ENCODE measurements around the gene SPRED1.

Gene SPRED1

DNA sequence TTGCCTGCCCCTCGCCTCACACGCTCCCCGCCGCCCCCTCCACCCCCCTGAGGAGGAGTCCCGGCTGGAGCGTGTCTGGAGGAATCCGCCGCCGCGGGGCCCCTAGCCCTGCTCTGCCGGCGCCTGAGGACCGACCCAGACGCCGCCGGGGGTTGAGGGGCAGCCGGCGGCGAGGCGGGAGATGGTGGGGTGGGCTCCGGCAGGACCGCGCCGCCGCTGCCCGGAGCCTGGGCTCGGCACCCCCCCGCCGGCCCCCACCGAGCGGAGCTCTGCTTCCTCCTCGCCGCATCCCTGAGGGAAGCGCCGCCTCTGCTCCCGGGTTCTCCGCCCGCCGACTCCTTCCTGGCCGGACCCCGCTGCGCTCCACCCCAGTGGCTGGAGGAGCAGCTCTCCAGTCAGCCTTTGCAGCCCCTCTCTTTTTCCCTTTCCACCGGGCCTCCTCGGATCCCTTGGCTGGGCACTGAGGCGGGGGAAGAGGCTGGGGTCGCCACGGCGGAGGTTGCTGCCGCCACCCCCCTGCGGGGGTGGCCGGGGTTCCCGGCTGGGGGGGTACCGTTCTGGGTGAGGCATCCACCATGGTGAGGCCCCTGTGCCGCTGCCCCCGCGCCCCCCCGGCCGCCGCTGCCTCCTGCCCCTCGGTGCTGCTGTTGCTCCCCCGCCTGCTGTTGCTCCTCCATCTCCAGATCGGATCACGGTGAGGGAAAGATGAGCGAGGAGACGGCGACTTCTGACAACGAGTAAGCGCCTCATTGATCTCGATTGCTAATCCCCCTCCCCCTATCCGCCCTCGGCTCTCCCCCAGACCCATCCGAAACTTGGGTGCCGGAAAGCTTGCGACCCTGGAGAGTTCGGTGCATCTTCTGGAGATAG lies at the start of gene SPRED1:
Gene SPRED1, plus strand, starts transcription at position 356 of the 870 bp plus-strand sequence. Its CDS starts 350 bp downstream, at position 706.
- no peak for DNase-seq

DNA sequence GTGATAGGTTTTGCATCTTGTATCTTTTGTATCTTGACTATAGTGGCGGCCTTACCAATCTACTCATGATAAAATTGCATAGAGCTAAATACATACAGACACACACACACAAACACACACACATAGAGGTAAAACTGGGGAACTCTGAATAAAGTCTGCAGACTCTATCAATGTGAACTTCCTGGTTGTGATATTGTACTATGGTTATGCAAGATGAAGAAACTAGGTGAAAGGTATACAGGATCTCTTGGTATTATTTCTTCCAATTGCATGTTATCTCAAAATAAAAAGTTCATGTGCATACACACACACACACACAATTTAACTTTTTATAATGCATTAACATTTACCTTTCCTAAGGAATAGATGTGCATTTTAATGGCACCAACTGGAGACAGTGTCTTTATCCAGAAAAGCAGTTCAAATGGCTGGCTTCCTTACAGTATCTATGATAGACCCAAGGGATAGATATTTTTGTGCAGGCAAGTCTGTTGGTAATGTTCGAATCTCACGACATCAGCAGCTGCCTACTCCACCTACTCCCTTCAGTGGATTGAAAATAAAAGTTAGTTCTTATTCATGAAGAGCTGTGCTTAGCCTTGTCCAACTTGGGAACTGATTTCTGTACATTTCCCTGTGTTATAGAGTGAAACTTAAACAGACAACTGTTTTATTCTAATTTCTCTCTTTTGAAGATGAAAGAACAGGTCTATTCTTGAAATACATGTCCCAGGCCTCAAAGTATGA lies 46.9 kb upstream of the SPRED1 start:
- DNase-seq: no peak

DNA sequence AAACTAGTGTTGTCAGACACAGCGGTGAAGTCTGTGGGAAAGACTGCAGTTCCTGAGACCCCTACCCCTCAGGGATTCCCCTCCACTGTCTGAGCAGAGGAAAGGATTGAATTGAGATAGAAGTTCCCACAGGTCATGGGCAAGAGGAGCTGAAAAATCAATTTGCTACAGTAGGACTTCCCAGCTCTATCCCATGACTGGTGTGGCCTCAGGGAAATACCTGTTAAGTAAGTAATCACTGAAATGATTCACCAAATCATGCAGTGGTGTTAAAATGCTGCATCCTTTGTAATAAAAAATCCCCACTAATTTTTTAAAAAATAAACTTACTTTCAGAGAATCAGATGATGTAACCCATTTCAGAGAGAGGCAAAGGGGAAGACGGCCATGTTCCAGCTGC lies 45.0 kb upstream of the SPRED1 start:
- no peak for DNase-seq

DNA sequence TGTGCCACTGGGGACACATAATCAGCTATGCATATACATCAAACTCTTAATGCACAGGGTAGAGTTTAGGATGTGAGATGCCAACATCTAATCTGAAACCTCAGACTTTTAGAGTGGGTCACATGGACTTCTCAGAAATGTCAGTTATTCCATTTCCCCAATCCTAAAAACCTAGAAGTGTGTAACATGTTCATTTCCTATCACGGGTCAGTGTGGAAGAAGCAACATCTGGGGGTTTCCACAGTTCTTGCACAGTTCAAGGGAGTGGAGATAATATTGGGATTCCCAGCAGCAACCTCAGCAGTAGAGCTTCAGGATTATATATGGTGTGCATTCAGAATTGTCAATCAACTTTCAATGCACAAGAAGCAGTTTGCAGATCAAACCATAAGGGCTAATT lies 44.4 kb upstream of the SPRED1 start:
- no peak for DNase-seq

DNA sequence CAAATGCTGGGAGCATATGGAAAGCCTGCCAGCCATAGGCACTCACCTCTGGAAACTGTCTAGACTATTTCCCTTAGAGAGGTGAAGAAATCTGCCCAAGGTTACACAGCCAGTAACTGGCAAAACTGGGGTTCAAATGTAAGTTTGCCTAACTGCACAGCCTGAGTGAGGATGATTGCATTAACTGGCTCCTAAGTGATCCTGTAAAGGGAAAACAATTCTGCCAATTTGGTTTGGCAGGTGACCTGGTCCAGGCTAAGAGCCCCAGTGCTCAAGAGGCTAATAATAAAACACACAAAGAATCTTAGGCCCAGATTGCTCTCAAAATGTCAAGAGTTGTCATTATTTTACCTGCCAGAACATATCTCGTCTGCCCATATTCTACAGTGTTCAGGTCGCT lies 43.9 kb upstream of the SPRED1 start:
- DNase-seq: no peak

DNA sequence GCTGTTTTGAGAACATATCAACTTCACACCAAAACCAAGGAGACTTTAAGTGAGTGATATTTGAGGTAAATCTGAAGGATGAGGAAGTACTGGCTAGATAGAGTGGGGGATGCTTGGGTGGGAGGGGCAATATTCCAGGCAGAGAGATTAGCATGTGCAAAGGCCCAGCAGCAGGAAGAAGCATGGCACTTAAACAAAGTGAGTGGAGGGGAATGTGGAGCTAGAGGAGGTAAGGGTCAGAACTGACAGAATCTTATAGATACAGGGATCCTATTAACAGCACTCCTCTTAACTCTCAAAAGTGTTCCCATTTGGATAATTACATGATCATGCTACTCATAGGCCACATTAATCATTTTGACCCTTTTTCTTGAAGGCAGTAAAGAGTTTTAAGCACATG lies 41.4 kb upstream of the SPRED1 start:
- no peak for DNase-seq

DNA sequence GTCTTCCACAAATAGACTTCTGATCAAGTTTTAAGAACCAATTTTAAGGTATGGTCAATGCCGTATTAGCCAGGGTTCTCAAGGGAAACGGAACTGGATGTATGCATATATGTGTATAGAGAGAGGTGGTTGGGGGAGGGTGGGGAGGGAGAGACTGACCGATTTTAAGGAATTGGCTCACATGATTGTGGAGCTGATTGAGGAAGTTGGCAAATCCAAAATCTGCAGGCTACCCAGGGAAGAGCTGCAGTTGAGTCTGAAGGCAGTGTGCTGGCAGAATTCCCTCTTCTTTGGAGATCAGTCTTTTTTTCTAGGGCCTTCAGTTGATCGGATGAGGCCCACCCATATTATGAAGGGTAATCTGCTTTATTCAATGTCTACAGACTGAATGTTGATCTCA lies 40.8 kb upstream of the SPRED1 start:
- no peak for DNase-seq

DNA sequence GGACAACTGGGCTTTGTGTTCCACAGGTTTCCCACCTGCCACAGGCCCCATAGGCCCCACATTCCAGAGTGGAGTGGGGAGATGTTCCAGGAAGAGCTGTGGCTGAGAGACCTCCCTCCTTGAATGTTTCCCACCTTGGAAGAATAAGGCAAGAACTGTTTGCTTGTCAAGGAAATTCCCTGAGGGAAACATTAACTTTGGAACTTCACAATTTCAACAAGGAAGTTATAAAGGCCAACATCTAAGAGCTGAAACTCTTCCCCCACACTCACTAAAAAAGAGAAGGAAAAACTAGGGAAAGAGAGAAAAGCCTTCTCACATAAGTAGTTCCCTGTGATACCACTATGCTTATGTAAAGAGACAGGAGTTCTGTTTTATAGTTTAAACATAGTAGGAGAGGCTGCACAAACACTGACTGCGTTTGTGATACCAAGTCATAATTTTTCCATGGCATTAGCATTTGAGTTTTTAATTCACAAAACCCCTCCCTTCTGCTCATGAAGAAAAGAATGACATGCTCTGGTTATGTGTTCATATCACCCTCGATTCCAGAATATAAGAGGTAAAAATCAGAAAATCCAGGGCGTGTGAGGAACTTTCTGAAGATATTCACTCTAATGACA lies 39.8 kb upstream of the SPRED1 start:
- no peak for DNase-seq

DNA sequence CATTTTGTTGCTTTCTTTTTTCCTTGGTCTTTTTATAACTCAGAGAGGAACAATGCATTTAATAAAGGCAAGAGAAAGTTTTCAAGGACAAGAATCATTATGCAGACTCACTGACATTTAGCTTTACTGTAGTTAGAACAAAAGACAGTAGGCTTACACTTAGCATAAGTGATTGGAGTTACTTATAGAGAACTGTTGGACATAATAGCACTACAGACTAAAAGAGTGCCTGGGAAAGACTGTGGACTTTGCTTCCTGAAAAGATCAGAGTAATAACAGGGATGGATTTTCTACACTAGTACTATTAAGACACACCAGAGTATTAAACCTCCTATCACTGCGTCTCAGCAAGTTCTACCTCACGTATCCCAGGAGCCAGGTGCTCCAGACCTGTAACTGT lies 39.3 kb upstream of the SPRED1 start:
- DNase-seq: no peak

DNA sequence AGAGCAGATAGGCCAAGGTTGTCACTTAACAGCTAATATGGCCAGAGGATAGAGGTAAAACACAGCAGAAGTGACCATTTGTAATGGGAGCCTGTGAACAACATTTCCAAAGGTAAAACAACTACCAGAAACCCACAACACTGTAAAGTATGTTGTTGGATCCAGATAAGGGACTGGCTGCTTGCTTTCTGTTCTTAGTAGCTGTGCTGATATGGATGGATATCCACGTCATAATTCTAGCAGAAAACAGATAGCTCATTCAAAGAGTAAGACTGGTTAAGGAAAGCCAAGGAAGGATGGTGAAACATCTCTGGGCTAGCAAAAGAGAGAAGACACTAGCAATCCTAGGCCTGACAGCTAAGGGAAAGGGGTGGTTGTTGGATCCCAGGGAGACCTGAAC lies 36.9 kb upstream of the SPRED1 start:
- DNase-seq: no peak

DNA sequence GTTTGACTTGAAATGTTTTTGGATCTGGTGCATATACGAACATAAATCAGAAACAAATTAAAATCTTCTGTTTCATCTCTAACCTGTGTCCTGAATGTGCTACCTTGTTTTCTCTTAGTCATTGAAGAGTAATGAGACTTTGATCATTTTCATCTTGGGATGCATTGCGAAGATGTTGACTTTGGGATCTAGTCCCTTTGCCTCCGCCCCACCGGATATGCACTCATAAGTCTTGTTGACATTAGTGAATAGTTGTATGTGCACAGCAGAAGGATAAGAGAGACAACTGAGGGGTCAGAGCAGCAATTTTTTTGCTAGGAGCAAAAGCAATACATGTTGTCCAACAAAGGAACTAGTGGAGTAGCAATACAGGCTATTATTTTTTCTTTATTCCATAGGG lies 35.9 kb upstream of the SPRED1 start:
- no peak for DNase-seq

DNA sequence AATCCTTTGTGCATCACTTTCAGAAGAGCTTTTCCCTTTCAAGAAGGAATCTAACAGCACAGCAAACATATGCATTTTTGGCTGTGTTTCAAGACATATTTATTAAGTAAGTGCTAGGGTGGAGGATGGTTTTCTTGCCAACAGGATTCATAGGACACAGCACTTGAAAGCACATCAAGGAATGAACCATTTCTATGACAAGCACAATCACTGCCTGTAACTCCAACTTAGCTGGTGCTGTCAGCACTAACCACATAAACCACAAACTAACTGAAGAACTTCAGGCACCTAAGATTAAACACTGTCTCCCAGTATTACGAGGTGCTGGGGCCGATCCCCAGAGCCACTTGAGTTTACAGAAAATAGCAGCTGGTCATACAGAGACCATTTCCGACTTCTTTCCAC lies 35.4 kb upstream of the SPRED1 start:
- no peak for DNase-seq

DNA sequence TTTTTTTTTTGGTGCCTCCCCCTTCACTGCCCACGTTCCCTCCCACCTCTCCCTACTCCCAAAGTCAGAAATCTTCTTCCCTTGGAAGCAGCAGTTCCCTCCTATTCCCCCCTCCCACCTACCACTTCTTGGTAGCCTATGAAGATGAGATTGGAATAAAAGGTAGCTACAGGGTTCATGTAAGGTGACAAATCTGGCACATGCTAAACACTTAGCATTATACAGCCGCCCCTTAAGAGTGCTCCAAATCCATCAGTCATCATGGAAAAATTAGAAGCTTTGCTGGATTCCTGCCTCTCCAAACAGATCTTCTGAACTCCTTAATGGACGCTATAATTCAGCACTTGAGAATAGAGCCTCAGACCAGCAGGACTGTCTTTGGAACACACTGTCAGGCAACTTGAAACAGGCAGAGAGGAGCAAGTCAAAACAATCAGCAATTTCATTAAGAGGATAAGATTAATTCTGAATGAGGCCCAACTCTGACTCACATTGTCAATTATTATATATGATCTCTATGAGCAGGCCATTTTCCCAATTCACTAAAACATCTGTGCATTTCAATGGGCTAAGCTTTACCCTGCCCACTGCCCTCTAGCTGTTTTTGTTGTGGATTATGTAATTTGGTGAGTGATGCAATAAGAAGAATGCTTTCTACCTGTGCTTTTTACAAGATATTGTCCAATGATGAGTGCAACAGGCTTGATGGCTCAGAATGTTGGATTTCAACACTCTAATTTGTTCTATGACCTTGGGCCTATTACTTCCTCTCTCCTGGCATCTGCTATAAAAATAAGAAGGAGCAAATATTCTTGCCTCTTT lies 34.6 kb upstream of the SPRED1 start:
- DNase-seq: no peak

DNA sequence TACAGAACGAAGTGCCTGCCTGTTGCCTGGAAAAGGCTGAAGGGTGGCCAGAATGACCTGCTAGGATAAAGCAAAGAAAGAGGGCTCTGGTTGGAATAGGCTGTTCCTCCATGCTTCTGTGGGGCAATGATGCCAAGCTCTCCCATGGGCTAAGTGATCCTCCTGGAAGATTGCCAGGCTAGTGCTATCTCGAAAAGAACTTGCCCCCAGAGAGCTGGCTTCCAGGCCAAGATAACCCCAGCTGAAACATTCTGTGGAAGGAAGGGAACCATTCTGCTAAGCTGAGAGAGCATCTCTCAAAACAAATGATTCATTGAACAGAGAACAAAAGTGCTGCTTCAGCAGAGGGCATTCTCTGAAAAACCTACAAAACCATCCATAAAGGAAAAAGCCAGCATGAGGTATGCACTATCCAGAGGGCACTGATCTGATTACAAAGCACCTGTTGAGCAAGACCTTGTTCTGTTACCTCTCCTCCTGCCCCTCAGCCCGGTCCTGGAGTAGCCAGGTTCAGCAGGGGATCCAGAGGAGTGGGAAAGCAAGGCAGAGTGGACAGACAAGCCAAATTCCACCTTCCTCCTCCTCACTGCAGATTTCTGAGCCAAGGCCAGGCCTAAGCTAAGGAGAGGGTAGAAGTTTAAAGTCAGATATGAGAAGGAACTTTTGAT lies 31.9 kb upstream of the SPRED1 start:
- DNase-seq: no peak

DNA sequence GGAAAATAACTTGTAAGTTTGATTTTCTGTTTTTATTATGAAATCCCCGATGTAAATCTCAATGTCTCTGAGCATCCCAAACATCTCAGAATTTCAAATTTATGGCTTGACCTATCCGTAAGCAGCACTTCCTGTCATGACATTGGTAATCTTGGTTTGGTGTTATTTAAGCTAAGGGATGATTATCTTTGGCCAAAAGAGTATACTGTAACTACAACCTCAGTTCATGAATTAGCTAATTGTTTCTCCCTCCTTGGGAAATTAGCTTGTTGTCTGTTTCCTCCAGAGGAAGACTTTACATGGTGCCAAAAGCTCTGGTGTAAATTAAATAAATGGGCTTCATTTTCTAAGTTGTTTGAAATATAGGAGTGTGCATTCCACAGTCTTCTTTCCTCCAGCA lies 28.1 kb upstream of the SPRED1 start:
- no peak for DNase-seq

DNA sequence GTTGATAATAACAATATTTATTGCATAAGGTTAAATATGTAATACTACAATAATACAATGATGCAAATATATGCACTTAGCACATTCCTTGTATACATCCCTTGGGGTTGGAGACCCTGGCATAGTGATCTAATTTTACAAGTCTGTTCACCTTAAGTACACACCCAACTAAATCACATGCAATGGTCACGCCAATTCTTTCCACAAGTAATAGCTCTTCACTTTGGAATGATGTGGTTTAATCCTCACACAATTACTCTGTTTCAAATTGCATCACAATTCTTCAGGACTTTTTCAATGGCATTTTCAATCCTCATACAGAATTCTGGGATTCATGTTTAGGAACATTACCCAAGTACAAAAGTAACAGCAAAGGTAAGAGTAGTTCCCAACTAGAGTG lies 27.3 kb upstream of the SPRED1 start:
- DNase-seq: no peak

DNA sequence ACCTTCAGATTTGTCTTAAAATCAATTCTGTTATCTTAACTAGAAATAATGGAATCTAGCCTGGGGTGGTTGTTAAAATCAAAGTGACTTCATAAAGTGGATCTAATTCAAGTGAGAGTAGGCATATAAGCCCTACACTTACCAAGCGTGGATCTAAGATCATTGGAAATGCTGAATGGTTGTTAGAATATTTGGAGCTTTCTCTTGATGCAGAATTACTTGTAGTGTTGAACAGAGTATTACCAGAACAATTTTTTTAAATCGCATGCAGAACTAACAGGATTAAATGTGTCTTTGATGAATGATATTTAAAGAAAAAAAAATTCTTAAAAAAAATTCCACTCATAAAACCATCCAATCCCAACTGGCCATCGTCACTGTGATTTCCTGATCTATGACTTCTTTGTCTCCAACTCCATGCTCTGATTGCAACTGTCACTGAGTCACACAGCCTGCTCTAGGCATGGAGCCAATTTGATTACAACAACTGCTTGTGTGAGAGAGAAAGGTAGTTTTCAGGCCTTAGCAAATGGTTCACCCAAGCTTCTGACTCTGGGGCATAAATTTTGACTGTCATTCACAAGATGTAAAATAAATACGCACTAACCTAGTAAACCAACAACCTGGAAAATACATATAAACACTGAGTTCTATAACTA lies 25.9 kb upstream of the SPRED1 start:
- DNase-seq: no peak

DNA sequence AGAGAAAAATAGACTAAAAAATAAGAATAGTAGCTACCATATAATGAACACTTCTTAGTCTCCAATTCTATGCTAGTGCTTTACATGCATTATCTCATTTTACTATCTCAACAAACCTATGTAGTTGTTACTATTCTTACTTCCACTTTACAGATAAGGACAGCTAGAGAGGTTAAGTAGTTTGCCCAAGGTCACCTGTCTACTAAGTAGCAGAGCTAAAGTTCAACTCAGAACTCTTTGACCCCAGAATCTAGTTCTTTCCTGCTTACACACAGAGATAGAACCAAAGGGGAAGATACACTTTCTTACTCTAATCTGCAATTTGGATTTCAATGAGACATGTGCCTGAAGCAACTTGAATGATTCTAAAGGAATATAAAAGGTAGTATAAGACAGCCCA lies 24.7 kb upstream of the SPRED1 start:
- DNase-seq: no peak

DNA sequence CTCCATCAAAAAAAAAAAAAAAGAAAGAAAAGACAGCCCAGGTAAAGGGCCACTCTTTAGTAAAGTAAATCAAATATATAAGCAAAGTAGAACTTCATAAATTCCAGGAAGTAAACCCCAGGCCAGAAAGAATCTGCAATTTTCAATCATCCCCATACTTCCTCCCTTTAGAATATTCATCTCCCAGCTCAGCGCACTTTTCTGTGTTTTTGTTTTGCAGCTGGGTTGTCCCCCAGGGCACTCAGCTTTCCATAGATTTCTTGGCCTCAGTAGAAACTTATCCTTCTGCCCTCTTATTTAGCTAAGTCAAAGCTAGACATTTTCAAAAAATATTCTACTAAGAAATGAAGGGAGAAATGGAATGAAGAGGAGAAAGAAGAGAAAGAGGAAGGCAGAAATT lies 24.0 kb upstream of the SPRED1 start:
- DNase-seq: no peak

DNA sequence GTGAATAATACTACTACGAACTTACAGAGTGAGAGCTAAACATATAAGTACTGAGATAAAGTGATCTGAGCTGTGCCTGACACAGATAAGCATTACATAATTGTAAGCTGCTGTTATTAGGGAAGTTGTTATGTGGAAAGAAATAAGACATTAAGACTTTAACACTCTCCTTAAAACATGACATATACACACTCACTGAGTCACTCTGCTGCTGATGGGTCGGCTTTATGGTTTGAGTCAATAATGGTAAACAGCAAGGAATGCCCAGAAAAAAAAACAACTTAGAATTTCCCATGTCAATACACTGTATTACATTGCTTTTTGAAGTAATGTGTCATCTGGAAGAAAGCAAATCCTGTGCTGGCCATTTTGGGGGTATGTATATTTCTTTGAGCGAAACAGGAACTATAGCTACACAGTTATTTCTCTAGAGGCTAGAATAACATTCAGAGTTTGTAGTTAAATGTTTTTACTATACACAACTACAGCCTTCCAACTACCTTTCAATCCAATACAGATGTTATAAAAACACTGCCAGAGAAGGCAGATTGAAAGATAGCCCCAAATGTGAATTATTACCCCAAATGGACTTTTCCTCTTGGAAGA lies 22.8 kb upstream of the SPRED1 start:
- no peak for DNase-seq

DNA sequence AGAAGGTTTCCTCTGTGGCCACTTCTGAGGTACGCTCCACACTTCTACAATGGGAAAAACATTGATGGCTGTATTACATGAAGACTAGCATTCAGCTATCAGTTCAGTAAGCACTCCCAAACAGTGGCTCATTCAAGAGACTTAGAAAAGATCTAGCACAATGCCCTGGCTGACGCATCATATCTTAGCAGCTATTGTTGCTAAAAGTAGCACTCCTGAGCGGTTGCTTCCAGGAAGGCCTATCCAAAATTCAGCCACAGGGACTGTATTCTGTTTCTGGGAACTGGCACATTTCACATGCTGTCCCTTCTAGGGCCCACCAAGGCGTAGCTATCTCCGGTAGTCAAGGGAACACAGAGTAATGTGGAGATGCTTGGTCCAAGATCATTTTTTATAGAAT lies 21.2 kb upstream of the SPRED1 start:
- no peak for DNase-seq
